HepG2 (cell line): Measurements from ENCODE around the gene POU2F2. TPM values are rescaled to one million over a fixed set of nuclear protein-coding genes. Genes with fewer than 3 reads are reported as not detected.

Source experiments
- ATF5 ChIP-seq: sonication (generic); formaldehyde crosslinking; IDR thresholded peaks from 2 replicates; pipeline ENCODE4 v1.4.0; 2020; ENCODE audit warnings: mild to moderate bottlenecking, low read depth, missing genetic modification reagents
- ATF7-NPFF ChIP-seq: sonication (generic); formaldehyde crosslinking; IDR thresholded peaks from 2 replicates; pipeline ENCODE4 v1.8.1; 2023; ENCODE audit warnings: mild to moderate bottlenecking, low read depth, missing genetic modification reagents, moderate library complexity
- CREB3 ChIP-seq: sonication (generic); formaldehyde crosslinking; IDR thresholded peaks from 2 replicates; pipeline ENCODE4 v1.5.0; 2020; ENCODE audit warnings: missing genetic modification reagents
- ELF1 ChIP-seq: sonication (generic); formaldehyde crosslinking; IDR thresholded peaks from 2 replicates; pipeline ENCODE4 v1.4.0; 2020; ENCODE audit warnings: missing genetic modification reagents
- EP300 ChIP-seq, 3 experiments: sonication (generic) in 1 of 3; formaldehyde crosslinking in 1 of 3; IDR thresholded peaks; 2 replicates each; pipeline versions ENCODE4 v1.5.1 to v1.6.1; 2011 to 2020; ENCODE audit warnings: low read depth in 2 of 3, low read length in 2 of 3, borderline replicate concordance in 1 of 3, improper control_type of control experiment in 1 of 3, mild to moderate bottlenecking in 1 of 3, missing genetic modification reagents in 1 of 3, moderate library complexity in 1 of 3
- FOSL1 ChIP-seq: sonication (generic); formaldehyde crosslinking; IDR thresholded peaks from 2 replicates; pipeline ENCODE4 v1.9.0; 2021; ENCODE audit warnings: missing genetic modification reagents, borderline replicate concordance
- HOXA5 ChIP-seq: sonication (generic); formaldehyde crosslinking; IDR thresholded peaks from 2 replicates; pipeline ENCODE4 v1.4.0; 2020; ENCODE audit warnings: missing genetic modification reagents
- KDM4B ChIP-seq: sonication (generic); formaldehyde crosslinking; IDR thresholded peaks from 2 replicates; pipeline ENCODE4 v1.4.0; 2020; ENCODE audit warnings: missing genetic modification reagents
- MNT ChIP-seq: fragments of 450-650 bp; IDR thresholded peaks from 2 replicates; pipeline ENCODE4 v1.6.1; 2016
- NFATC3 ChIP-seq: sonication (generic); formaldehyde crosslinking; IDR thresholded peaks from 2 replicates; pipeline ENCODE4 v1.5.1; 2020; ENCODE audit warnings: mild to moderate bottlenecking, missing genetic modification reagents
- SALL1 ChIP-seq: sonication (generic); formaldehyde crosslinking; IDR thresholded peaks from 2 replicates; pipeline ENCODE4 v1.8.0; 2022; ENCODE audit warnings: mild to moderate bottlenecking, missing genetic modification reagents
- SOX5 ChIP-seq: IDR thresholded peaks from 2 replicates; pipeline ENCODE4 v1.6.1; 2016; ENCODE audit warnings: borderline replicate concordance
- TFAP4 ChIP-seq: sonication (generic); IDR thresholded peaks from 2 replicates; pipeline ENCODE4 v1.6.1; 2016; ENCODE audit warnings: low read depth, borderline replicate concordance
- TFDP1 ChIP-seq: IDR thresholded peaks from 2 replicates; pipeline ENCODE4 v1.6.1; 2016; ENCODE audit warnings: missing compliant biosample characterization, missing genetic modification reagents, borderline replicate concordance
- XBP1 ChIP-seq: sonication (generic); formaldehyde crosslinking; IDR thresholded peaks from 2 replicates; pipeline ENCODE4 v1.5.0; 2020; ENCODE audit warnings: missing genetic modification reagents
- XRCC5 ChIP-seq: fragments of 200-400 bp; formaldehyde crosslinking; optimal IDR thresholded peaks from 2 replicates; pipeline ENCODE3; 2017; ENCODE audit warnings: mild to moderate bottlenecking, low read length
- ZNF234 ChIP-seq: sonication (generic); formaldehyde crosslinking; conservative IDR thresholded peaks from 2 replicates; pipeline ENCODE4 v1.5.1; 2020; ENCODE audit warnings: mild to moderate bottlenecking, missing genetic modification reagents
- ZNF441 ChIP-seq: sonication (generic); formaldehyde crosslinking; IDR thresholded peaks from 2 replicates; pipeline ENCODE4 v1.7.0; 2021; ENCODE audit warnings: missing genetic modification reagents, borderline replicate concordance
- ZNF563 ChIP-seq: sonication (generic); formaldehyde crosslinking; IDR thresholded peaks from 2 replicates; pipeline ENCODE4 v1.8.0; 2022; ENCODE audit warnings: mild to moderate bottlenecking, moderate library complexity, missing genetic modification reagents
- polyA plus RNA-seq, 8 experiments: library from polyadenylated mRNA; depleted of rRNA in 3 of 8; stranded (reverse) in 7 of 8; unstranded in 1 of 8; fragments of >200 nt; fragmentation: Illumina TruSeq in 4 of 8; extraction: Trizol in 4 of 8; gene quantifications; 2 replicates each; pipeline versions ENCODE4 v1.2.1 to v1.2.3, GENCODE V29; 2011 to 2016; ENCODE audit warnings: low read depth in 4 of 8, missing spikeins in 1 of 8, mixed read lengths in 1 of 8; ENCODE audit not compliant: insufficient read depth in 1 of 8
- total RNA-seq, 5 experiments: library from RNA; depleted of rRNA; stranded (reverse); fragments of >200 nt; fragmentation: Illumina TruSeq; extraction: Trizol; gene quantifications; 2 replicates each; pipeline ENCODE4 v1.2.3, GENCODE V29; 2016; ENCODE audit warnings: low read depth in 1 of 5
- TF ChIP-seq, protein P1 (sequence below): sonication (generic); formaldehyde crosslinking; IDR thresholded peaks from 2 replicates; pipeline ENCODE4 v1.4.0; 2020; ENCODE audit warnings: missing genetic modification reagents, borderline replicate concordance

Gene POU2F2
- total and polyA plus RNA-seq, 2 of the 13 experiments (the other 11 are each of a cell fraction or from before 2014, with no cell fraction given) = 0.09 to 0.17 TPM

GRCh38 chr19:42140125-42140754 lies 8.0 kb upstream of the POU2F2 start (continued):
- no peak for TF ChIP-seq FOSL1 (CRISPR knock-in tag)
- TF ChIP-seq ZNF563 (CRISPR knock-in tag) = peak; percentile 67; the same call in 1 of the 2 replicates
- 0 out of 2 replicates have a peak, but pooled peaks have one; percentile 52 for TF ChIP-seq KDM4B
- TF ChIP-seq XBP1 (CRISPR knock-in tag) = no peak
- TF ChIP-seq ATF7-NPFF (CRISPR knock-in tag) = no peak
- peak; percentile 57 for TF ChIP-seq XRCC5
- peak; percentile 78 for TF ChIP-seq SALL1 (CRISPR knock-in tag)
- no peak for TF ChIP-seq ATF5 (CRISPR knock-in tag)
- no peak for TF ChIP-seq CREB3 (CRISPR knock-in tag)
- TF ChIP-seq ZNF441 = 0 out of 2 replicates have a peak, but pooled peaks have one; percentile 54
- TF ChIP-seq HOXA5 = peak; percentile 55; the same call in 1 of the 2 replicates
- no peak for TF ChIP-seq EP300 (IDR thresholded peaks at IDR 0.05; ENCODE audit: low read depth in 2 of 2, low read length in 2 of 2)
- TF ChIP-seq EP300 (CRISPR knock-in tag; IDR thresholded peaks at IDR 0.05; ENCODE audit: borderline replicate concordance) = no peak
- TF ChIP-seq SOX5 (CRISPR knock-in tag) = no peak
- no peak for TF ChIP-seq NFATC3 (CRISPR knock-in tag)
- no peak for TF ChIP-seq ZNF234 (CRISPR knock-in tag)
- TF ChIP-seq MNT = no peak
- TF ChIP-seq, protein P1, sequence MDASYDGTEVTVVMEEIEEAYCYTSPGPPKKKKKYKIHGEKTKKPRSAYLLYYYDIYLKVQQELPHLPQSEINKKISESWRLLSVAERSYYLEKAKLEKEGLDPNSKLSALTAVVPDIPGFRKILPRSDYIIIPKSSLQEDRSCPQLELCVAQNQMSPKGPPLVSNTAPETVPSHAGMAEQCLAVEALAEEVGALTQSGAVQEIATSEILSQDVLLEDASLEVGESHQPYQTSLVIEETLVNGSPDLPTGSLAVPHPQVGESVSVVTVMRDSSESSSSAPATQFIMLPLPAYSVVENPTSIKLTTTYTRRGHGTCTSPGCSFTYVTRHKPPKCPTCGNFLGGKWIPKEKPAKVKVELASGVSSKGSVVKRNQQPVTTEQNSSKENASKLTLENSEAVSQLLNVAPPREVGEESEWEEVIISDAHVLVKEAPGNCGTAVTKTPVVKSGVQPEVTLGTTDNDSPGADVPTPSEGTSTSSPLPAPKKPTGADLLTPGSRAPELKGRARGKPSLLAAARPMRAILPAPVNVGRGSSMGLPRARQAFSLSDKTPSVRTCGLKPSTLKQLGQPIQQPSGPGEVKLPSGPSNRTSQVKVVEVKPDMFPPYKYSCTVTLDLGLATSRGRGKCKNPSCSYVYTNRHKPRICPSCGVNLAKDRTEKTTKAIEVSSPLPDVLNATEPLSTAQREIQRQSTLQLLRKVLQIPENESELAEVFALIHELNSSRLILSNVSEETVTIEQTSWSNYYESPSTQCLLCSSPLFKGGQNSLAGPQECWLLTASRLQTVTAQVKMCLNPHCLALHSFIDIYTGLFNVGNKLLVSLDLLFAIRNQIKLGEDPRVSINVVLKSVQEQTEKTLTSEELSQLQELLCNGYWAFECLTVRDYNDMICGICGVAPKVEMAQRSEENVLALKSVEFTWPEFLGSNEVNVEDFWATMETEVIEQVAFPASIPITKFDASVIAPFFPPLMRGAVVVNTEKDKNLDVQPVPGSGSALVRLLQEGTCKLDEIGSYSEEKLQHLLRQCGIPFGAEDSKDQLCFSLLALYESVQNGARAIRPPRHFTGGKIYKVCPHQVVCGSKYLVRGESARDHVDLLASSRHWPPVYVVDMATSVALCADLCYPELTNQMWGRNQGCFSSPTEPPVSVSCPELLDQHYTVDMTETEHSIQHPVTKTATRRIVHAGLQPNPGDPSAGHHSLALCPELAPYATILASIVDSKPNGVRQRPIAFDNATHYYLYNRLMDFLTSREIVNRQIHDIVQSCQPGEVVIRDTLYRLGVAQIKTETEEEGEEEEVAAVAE = peak; percentile 62; the same call in 1 of the 2 replicates
- no peak for TF ChIP-seq TFDP1 (CRISPR knock-in tag)
- TF ChIP-seq TFAP4 = no peak
- TF ChIP-seq ELF1 (CRISPR knock-in tag) = 0 out of 2 replicates have a peak, but pooled peaks have one; percentile 32
